GM21717 (cell line): ENCODE data around the gene ALK.

Experiments used
- ATAC-seq: cut with Tn5 transposase; IDR thresholded peaks from one replicate; pipeline ENCODE4 v1.9.1; 2021; ENCODE audit warnings: mild to moderate bottlenecking, moderate library complexity; ENCODE audit not compliant: unreplicated experiment

ALK gene

DNA sequence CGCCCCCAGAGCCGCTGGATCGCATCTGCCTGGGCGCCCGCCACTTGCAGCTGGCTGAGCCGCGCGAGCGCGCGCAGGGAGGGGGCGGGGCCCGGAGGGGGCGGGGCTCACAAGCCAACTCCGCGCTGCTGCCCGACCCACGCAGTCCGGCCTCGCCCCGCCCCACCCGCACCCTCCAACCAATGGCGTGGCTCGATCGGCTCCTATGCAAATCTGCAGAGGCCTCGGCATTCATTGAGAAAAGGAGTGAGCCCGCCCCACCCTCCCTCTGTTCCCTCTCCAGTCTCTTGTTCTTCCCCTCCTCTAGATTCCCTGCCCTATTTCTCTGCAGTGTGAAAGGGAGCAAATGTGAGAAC, at the start of gene ALK:
Gene ALK, minus strand, starts transcription at position 27 of the 356 bp plus-strand sequence. CDS start 927 bp downstream, outside the sequence.
- ATAC-seq: no peak

DNA sequence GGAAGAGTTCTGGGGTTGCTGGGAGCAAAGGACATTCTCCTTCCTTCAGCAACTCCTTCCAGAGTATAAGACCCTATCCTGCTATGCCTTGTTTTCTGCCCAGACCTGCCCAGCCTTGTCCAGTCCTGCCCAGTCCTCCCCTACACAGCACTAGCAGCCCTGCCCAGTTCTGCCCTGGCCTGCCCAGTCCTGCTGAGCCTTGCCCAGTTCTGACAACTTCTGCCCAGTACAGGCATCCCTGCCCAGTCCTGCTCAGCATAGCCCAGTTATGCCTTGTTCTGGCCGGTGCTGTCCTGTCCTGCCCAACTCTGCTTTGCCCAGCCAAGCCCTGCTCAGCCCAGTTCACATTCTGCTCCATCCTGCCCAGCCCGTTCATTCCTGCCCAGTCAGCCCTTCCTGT, 44.9 kb upstream of the ALK start:
- ATAC-seq: no peak

- ATAC-seq: no peak
Measured at GRCh38 chr2:29963972-29964570, 42.7 kb upstream of the ALK start.

GRCh38 chr2:29962922-29963321, 41.5 kb upstream of the ALK start:
- no peak for ATAC-seq

DNA sequence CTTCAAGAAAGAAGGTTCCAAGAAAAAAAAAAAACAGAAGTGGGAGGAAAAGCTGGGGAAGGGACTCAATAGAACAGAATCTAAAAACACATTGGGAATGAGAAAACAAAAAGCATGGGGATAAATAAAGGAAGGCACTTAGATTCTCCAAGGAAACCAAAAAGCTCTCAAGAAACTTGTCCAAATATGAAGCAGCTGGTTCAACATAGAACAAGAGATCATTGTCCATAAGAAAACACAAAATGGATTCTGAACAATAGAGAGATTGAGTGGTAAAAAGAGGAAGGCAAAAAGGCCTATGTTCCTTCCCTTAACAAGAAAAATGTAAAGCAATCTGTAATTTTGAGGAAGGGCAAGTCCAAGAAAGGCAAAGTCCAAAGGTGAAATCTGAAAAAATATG, 32.9 kb upstream of the ALK start:
- no peak for ATAC-seq

DNA sequence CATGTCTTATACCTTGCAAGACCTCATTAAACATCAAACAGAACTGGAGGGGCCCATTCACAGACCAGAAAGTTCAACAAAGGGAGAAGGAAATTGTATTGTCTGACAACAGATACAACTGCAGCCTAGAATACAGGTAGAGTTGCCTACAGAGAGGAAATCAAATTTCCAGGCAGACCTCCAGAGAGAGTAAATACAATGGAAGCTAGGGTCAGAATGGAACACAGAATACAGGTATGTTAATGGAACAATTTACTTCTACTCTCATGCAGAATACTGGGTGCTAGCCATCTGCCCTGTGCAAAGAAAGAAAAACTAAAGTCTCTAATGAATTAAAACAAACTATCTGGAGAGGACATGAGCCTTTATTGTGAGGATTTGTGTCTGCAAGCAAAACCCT, 31.6 kb upstream of the ALK start:
- ATAC-seq: no peak

GRCh38 chr2:29951576-29951975, 30.2 kb upstream of the ALK start:
- no peak for ATAC-seq

- ATAC-seq: no peak
Measured at GRCh38 chr2:29950481-29950880, 29.1 kb upstream of the ALK start.

GRCh38 chr2:29949042-29949441, 27.7 kb upstream of the ALK start:
- ATAC-seq: no peak

GRCh38 chr2:29946505-29946904, 25.1 kb upstream of the ALK start:
- ATAC-seq: no peak

DNA sequence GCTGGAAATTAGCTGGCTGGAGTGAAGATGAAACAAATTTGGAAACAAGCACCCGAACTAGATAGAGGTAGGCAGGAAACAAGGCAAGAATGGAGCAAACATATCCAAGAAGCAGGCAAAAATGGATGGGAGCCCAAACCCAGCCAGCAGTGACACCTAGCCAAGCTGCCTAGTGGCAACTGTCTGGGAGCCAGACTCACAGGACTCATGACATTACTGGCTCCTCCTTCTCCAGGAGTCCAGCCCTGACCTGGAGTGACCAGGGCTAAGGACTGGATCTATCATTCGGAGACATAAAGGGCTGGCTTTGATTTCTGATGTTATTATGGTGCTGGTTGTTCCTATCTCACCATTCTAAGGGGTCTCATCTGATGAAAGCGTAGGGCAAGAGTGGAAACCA, 21.3 kb upstream of the ALK start:
- no peak for ATAC-seq

DNA sequence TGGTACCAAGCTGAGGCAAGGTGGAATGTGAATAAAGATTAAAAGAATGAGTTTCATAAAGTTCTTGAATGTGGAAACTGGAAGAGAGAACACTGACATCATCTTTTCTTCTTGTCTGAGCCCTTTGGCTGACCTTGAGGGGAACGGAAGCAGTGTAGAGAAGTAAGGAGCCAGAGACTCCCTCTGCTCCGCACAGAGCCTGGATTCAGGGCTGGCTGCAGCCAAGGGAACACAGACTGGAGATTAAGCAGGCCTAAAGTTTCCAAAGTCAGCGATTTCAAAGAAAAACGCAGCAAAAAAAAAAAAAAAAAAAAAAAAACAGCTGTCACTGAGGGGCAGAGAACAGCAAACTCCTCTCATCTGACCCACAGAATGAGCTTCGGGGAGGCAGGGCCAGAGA, 19.3 kb upstream of the ALK start:
- ATAC-seq: no peak

GRCh38 chr2:29936020-29936419, 14.6 kb upstream of the ALK start:
- ATAC-seq: no peak

DNA sequence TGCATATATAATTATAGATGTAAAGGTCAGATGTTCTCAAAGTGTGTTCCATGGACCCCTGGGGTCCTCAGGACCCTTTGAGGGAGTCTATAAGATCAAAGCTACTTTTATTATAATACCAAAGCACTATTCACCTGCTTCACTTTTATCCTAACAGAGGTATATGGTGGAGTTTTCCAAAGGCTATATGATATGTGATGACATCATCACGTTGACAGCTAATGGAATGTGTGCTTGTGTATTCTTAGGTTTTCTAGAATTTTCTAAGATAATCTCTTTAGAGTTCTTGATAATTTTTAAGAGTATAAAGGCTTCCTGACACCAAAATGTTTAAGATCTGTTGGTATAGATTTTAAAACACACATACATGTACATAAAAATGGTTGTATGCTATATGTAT, 10.4 kb upstream of the ALK start:
- ATAC-seq: no peak

DNA sequence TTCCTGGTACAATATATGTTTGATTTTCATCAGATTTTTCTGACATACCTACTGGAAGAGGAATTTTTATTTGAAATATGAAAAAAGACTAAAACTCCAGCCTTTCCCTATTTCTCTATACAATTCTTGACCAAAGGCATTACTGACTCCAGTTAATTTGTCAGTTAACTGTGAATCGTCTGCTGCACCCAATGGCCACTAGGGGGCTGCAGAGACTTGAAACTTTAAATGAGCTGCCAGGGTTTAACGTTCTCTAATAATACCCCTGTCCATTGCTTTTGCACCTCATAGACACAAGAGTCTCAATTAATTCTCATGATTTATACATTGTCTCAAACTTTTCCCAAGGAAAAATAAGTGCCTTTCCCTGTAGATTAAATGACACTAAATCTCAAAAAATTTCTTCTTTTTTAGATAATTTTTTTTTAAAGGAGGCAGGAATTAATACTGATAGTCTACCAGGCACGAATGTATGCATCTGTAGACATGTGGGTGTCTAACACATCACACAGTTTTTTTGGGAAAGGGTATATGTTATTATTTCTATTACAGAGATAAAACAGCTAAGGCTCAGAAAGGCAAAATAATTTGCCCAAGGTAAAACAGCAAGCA, 1.8 kb upstream of the ALK start:
- ATAC-seq: no peak

DNA sequence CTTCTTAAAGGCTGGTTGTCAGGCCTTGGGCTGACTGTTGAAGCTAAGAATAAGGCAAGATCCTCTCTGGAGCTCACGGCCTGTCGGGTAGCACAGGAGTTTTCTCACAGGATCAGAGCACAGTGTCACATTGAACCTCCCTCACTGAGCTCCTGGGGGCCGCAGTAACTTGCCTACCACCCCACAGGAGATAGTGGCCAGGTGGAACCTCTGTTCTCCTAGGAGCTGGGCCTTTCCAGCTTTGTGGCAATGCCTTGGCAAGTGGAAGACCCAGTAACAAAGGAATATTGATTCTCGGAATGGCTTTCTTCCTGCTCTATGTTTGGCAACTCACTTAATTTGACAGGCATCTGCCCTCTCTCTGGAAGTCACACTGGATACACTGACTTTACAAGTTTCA, 1.2 kb upstream of the ALK start:
- ATAC-seq: no peak

- ATAC-seq: no peak
Measured at GRCh38 chr2:29920631-29921559, 491 bp downstream of the ALK start.

DNA sequence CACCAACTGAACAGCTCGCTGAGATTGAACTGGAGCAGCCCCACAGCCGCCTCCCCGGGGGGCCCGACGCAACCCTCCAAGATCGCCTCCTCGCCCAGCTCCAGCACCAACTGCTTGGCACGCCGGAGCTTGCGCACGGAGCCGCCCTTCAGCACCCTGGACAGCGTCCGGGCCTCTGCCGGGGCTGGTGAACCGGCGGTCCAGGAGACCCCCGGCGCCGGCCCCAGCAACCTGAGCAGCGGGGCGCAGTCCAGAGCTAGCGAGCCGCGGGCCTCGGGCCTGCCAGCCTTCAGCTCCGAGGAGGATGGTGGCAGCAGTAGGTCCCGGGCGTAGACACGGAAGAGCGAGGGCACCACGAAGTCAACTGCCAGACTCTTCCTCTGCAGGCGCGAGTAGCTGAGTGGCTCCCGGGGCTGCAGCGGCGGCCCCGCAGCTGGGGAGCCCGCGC, 1.2 kb downstream of the ALK start:
- ATAC-seq: no peak

DNA sequence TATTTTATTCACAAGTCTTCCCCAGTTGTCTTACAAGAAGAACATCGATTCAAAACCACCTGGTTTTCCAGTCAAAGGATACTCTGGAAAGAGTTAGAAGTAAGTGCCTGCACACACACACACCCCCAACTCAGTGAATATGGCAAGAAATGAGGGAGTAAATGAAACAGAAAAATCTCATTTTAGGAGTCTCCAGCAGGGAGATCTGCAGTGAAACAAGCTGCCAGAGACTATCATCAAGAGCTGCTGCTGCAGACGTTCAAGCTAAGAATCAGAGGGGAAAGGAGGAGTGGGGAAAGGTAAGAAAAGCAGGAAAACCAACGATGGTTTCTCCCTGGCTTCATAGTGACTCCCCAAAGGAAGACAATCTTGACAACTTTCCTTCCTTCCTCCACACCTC, 2.4 kb downstream of the ALK start:
- no peak for ATAC-seq

DNA sequence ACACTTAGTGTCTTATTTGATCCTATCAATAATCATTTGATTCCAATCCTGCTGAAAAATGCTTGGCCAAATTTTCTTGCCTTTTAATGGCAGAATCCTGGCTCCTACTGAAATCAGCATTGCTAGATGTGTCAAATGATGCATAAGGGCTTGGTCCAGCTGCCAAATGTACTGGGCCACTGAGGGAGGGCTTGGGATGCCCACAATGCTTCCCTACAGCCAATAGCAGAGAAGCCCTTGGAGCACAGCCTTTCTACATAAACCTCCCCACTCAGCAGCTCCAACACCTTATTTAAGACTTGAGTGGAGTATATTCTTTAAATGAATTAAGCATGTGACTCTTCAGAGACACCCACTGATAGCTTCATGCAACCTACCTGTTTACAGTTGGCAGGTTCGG, 3.6 kb downstream of the ALK start:
- ATAC-seq: no peak

DNA sequence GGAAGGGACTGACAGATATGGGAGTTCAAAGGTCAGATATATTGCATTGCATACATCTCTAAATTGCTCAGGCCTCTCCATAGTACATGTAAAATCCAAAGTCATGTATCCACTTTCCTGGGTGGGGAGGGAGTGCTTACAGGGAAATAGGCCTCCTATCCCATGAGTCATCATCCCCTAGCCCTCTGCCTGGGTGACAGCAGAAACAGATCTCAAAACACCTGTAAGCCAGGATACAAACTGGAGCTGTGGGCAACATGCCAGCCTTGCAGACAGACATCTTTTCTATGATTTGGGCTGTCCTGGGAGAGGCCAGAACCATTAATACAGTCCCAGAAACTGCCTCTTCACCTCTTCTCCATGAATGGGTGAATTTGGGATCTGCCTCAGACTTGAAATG, 4.8 kb downstream of the ALK start:
- ATAC-seq: no peak

GRCh38 chr2:29910960-29911359, 10.4 kb downstream of the ALK start:
- ATAC-seq: no peak
